GM12878 (cell line): ENCODE measurements around the gene EHBP1L1. TPM values are rescaled to one million over a fixed set of nuclear protein-coding genes. Genes with fewer than 3 reads are reported as not detected.

ENCODE experiments used
- ATAC-seq: fragments of 200-7000 bp; cut with Tn5 transposase; 3 replicates; pipeline ENCODE4 v1.9.1; 2020; ENCODE audit warnings: mild to moderate bottlenecking, moderate library complexity
- BruUV-seq: library from RNA; stranded (reverse); fragments of 400-500 nt; replicated peaks from 2 replicates; lab custom pipeline; 2021; lab: Mats Ljungman, UMichigan
- CTCF ChIA-PET: fragments of 300-600 bp; sonication (Branson Sonifier 250); formaldehyde crosslinking; extraction: SDS; loops from one replicate; lab custom pipeline; 2021; ENCODE audit warnings: inconsistent platforms; lab: Yijun Ruan, JAX
- POLR2A ChIA-PET: fragments of 350-600 bp; formaldehyde crosslinking; extraction: SDS; loops from one replicate; lab custom pipeline; 2021; ENCODE audit warnings: inconsistent platforms; lab: Charles Lee
- RAD21 ChIA-PET: fragments of 300-600 bp; sonication (Branson Sonifier 250); formaldehyde crosslinking; loops from one replicate; lab custom pipeline; 2023; ENCODE audit warnings: antibody characterized with exemption; ENCODE audit not compliant: unreplicated experiment; lab: Charles Lee
- SMC1A ChIA-PET: fragments of 300-600 bp; sonication (Branson Sonifier 250); formaldehyde crosslinking; loops from one replicate; lab custom pipeline; 2023; ENCODE audit not compliant: unreplicated experiment, uncharacterized antibody; lab: Charles Lee
- DNase-seq: peaks from one replicate; pipeline ENCODE4 v3.0.0-alpha.2; 2011; ENCODE audit warnings: low read depth, low spot score
- FAIRE-seq: peaks from 3 replicates; lab custom pipeline; 2011; peaks lifted over from hg19 to GRCh38; lab: Jason Lieb, UNC
- H2AFZ ChIP-seq: 2 replicates; pipeline ENCODE4 v1.6.0; 2011; ENCODE audit warnings: low read depth, low read length, control low read depth; ENCODE audit not compliant: control insufficient read depth
- H3K27ac ChIP-seq: 2 replicates; pipeline ENCODE4 v1.5.1; 2011; ENCODE audit warnings: control low read depth; ENCODE audit not compliant: control insufficient read depth, insufficient read depth
- H3K27me3 ChIP-seq, 2 experiments: replicated peaks in 1 of 2; 2 replicates each; pipeline versions ENCODE4 v1.6.0 to v1.6.1; 2011; ENCODE audit warnings: low read length in 1 of 2; ENCODE audit not compliant: control insufficient read depth in 2 of 2, insufficient read depth in 2 of 2
- H3K36me3 ChIP-seq, 2 experiments: 2 replicates each; pipeline ENCODE4 v1.5.1; 2011; ENCODE audit warnings: low read length in 1 of 2; ENCODE audit not compliant: control insufficient read depth in 2 of 2, insufficient read depth in 2 of 2
- H3K4me1 ChIP-seq: 2 replicates; pipeline ENCODE4 v1.6.1; 2011; ENCODE audit warnings: mild to moderate bottlenecking, low read length, moderate library complexity, mixed read lengths; ENCODE audit not compliant: control insufficient read depth, insufficient read depth
- H3K4me2 ChIP-seq: 2 replicates; pipeline ENCODE4 v1.6.0; 2011; ENCODE audit warnings: control low read depth; ENCODE audit not compliant: control insufficient read depth, insufficient read depth
- H3K4me3 ChIP-seq: fragments of 200-600 bp; sonication (generic); 2 replicates; pipeline ENCODE4 v1.5.1; 2016
- H3K79me2 ChIP-seq: 2 replicates; pipeline ENCODE4 v1.6.0; 2011; ENCODE audit warnings: low read length; ENCODE audit not compliant: control insufficient read depth, insufficient read depth
- H3K9ac ChIP-seq: 2 replicates; pipeline ENCODE4 v1.8.0; 2011; ENCODE audit warnings: low read length, control low read depth, mixed read lengths; ENCODE audit not compliant: control insufficient read depth, insufficient read depth
- H3K9me3 ChIP-seq: replicated peaks from 3 replicates; pipeline ENCODE4 v1.5.1; 2011; ENCODE audit warnings: mild to moderate bottlenecking, low read length; ENCODE audit not compliant: control insufficient read depth, insufficient read depth
- H4K20me1 ChIP-seq: 2 replicates; pipeline ENCODE4 v1.6.0; 2011; ENCODE audit not compliant: control insufficient read depth, insufficient read depth
- ATF3 ChIP-seq: IDR thresholded peaks from 2 replicates; pipeline ENCODE4 v1.6.1; 2011; ENCODE audit warnings: low read depth, mild to moderate bottlenecking, low read length, moderate library complexity, borderline replicate concordance; ENCODE audit errors: extremely low read depth
- BCL3 ChIP-seq: IDR thresholded peaks from 2 replicates; pipeline ENCODE4 v1.6.1; 2011; ENCODE audit warnings: borderline replicate concordance, low read depth, mild to moderate bottlenecking, moderate library complexity, low read length; ENCODE audit not compliant: insufficient read depth, poor library complexity, severe bottlenecking
- ETV6 ChIP-seq, 2 experiments: fragments of 450-650 bp in 1 of 2; IDR thresholded peaks in 1 of 2; conservative IDR thresholded peaks in 1 of 2; 2 replicates each; pipeline ENCODE4 v1.6.1; 2014; ENCODE audit warnings: antibody characterized with exemption in 1 of 2, borderline replicate concordance in 1 of 2, low read depth in 1 of 2, mild to moderate bottlenecking in 1 of 2, moderate library complexity in 1 of 2
- FOS ChIP-seq: IDR thresholded peaks from 3 replicates; pipeline ENCODE4 v1.6.1; 2011; ENCODE audit warnings: borderline replicate concordance; ENCODE audit not compliant: insufficient read length; ENCODE audit errors: extremely low read depth
- HSF1 ChIP-seq: fragments of 150-350 bp; IDR thresholded peaks from 2 replicates; pipeline ENCODE4 v1.6.1; 2014; ENCODE audit warnings: mild to moderate bottlenecking, low read depth, low read length
- IRF5 ChIP-seq: fragments of 450-650 bp; IDR thresholded peaks from 2 replicates; pipeline ENCODE4 v1.6.1; 2017; ENCODE audit warnings: borderline replicate concordance
- MLLT1 ChIP-seq: fragments of 450-650 bp; IDR thresholded peaks from 2 replicates; pipeline ENCODE4 v1.6.1; 2016; ENCODE audit warnings: mild to moderate bottlenecking
- MTA3 ChIP-seq: IDR thresholded peaks from 2 replicates; pipeline ENCODE4 v1.6.1; 2012; ENCODE audit warnings: low read length, inconsistent platforms, borderline replicate concordance
- NFXL1 ChIP-seq: fragments of 450-650 bp; IDR thresholded peaks from 2 replicates; pipeline ENCODE4 v1.6.1; 2017; ENCODE audit warnings: antibody characterized with exemption, mild to moderate bottlenecking, borderline replicate concordance
- SIN3A ChIP-seq: IDR thresholded peaks from 2 replicates; pipeline ENCODE4 v1.6.1; 2012; ENCODE audit warnings: low read depth, low read length, improper control_type of control experiment
- SMAD1 ChIP-seq: fragments of 450-650 bp; IDR thresholded peaks from 2 replicates; pipeline ENCODE4 v1.6.1; 2018; ENCODE audit warnings: mild to moderate bottlenecking, low read depth; ENCODE audit not compliant: partially characterized antibody
- SUZ12 ChIP-seq: fragments of 200-600 bp; sonication (generic); IDR thresholded peaks from one replicate; pipeline ENCODE4 v1.6.1; 2018; ENCODE audit warnings: antibody characterized with exemption, mild to moderate bottlenecking; ENCODE audit not compliant: unreplicated experiment
- YBX1 ChIP-seq: fragments of 450-650 bp; IDR thresholded peaks from 2 replicates; pipeline ENCODE4 v1.6.1; 2016; ENCODE audit warnings: antibody characterized with exemption
- ZNF274 ChIP-seq: IDR thresholded peaks from one replicate; pipeline ENCODE4 v1.8.0; 2011; ENCODE audit not compliant: insufficient read length, insufficient read depth
- WGBS: methylation state at CpG from one replicate; pipeline ENCODE4 v1.1.6; 2016; ENCODE audit warnings: low lambda C conversion rate; ENCODE audit not compliant: insufficient replicate concordance, insufficient coverage; ENCODE audit errors: missing lambda C conversion rate; 5-methylcytosine and 5-hydroxymethylcytosine counted together
- in situ Hi-C: fragments of 300-500 bp; cut with MboI; formaldehyde crosslinking; loops from 9 replicates; pipeline ENCODE4 v1.14.3; 2018; ENCODE audit warnings: mixed read lengths
- intact Hi-C: fragments of 100-400 bp; cut with micrococcal nuclease; formaldehyde crosslinking; loops from one replicate; pipeline ENCODE4 v1.14.2; 2022; ENCODE audit not compliant: unreplicated experiment
- polyA plus RNA-seq, 11 experiments: library from polyadenylated mRNA; depleted of rRNA in 4 of 11; unstranded in 6 of 11; stranded (reverse) in 5 of 11; fragments of >200 nt; fragmentation: Nextera tagmentation in 4 of 11; fragmentation: Illumina TruSeq in 1 of 11; extraction: Ambion mirVana in 4 of 11; extraction: Trizol in 1 of 11; gene quantifications; 1 replicate in 1 of 11; 2 replicates in 10 of 11; pipeline versions ENCODE4 v1.2.1 to v1.2.3, GENCODE V29; 2011 to 2016; ENCODE audit warnings: inconsistent platforms in 2 of 11, missing spikeins in 2 of 11, low read depth in 1 of 11
- total RNA-seq, 4 experiments: library from RNA; depleted of rRNA in 3 of 4; stranded (reverse); fragments of >200 nt in 3 of 4; fragmentation: Illumina TruSeq in 1 of 4; extraction: Trizol in 1 of 4; gene quantifications; 2 replicates each; pipeline versions ENCODE4 v1.2.1 to v1.2.3, GENCODE V29; 2013 to 2021

The EHBP1L1 gene
- total and polyA plus RNA-seq, 10 of the 15 experiments (the other 5 are each of a cell fraction or from before 2014, with no cell fraction given): 0.06 to 99.4 (median 32.7) TPM

- intact Hi-C loops: no loop called here
- H3K4me3 ChIP-seq: no peak overlapping the region
- 94% methylated on average over 37 of the region's 67 CpGs for WGBS
- ChIA-PET SMC1A (interaction anchor here (1.0 kb wide), 1 partner anchor 13 kb away, joined by 3 read pairs; no protein-coding TSS in a partner anchor), RAD21 (no interaction called here), CTCF (interaction anchor here (0.9 to 1.5 kb wide), 2 partner anchors 13 to 19 kb away, joined by 3 read pairs; no protein-coding TSS in a partner anchor), POLR2A (interaction anchor here (0.6 kb wide), 1 partner anchor 47 kb away, joined by 3 read pairs; no protein-coding TSS in a partner anchor)
- H3K4me2 ChIP-seq: no peak overlapping the region
- H4K20me1 ChIP-seq: no peaks in the 10 kb centered on the region; the same call in 1 of the 2 replicates
- peak; percentile 44 for ATAC-seq
- no peak overlapping the region for H3K9ac ChIP-seq
- no peaks in the 10 kb centered on the region for H3K27me3 ChIP-seq
- TF ChIP-seq SUZ12 (no peak), NFXL1 (no peak), SMAD1 (no peak), IRF5 (no peak), HSF1 (no peak), BCL3 (no peak), ZNF274 (no peak), MTA3 (no peak), FOS (no peak), ETV6 (conservative IDR thresholded peaks at IDR 0.05 in 1 of 2, IDR thresholded peaks at IDR 0.05 in 1 of 2; ENCODE audit: borderline replicate concordance in 1 of 2, low read depth in 1 of 2) (no peak), SIN3A (no peak), YBX1 (no peak), MLLT1 (no peak), ATF3 (no peak)
- H3K36me3 ChIP-seq: peaks cover 18 to 32% of the 10 kb centered on the region in 2 experiments; a peak in 3 of 4 replicates
- FAIRE-seq: no peak
- H3K4me1 ChIP-seq: peaks cover 4% of the 10 kb centered on the region
- DNase-seq: no peak
- no TSS peak for BruUV-seq
- H2AFZ ChIP-seq: no peak overlapping the region
- no peak overlapping the region for H3K27ac ChIP-seq
- H3K79me2 ChIP-seq: peaks cover 18% of the 10 kb centered on the region
- no peaks in the 10 kb centered on the region for H3K9me3 ChIP-seq
- in situ Hi-C loops: no loop called here
Measured at GRCh38 chr11:65606876-65607613, 31.2 kb downstream of the EHBP1L1 start.
